ENCODE results near the gene FRMD4A. TPM values are rescaled to one million over a fixed set of nuclear protein-coding genes. Genes with fewer than 3 reads are reported as not detected.

The FRMD4A gene
- total and polyA plus RNA-seq, 8 donors, result 6.9 to 25.3 (median 11.3) TPM

DNA sequence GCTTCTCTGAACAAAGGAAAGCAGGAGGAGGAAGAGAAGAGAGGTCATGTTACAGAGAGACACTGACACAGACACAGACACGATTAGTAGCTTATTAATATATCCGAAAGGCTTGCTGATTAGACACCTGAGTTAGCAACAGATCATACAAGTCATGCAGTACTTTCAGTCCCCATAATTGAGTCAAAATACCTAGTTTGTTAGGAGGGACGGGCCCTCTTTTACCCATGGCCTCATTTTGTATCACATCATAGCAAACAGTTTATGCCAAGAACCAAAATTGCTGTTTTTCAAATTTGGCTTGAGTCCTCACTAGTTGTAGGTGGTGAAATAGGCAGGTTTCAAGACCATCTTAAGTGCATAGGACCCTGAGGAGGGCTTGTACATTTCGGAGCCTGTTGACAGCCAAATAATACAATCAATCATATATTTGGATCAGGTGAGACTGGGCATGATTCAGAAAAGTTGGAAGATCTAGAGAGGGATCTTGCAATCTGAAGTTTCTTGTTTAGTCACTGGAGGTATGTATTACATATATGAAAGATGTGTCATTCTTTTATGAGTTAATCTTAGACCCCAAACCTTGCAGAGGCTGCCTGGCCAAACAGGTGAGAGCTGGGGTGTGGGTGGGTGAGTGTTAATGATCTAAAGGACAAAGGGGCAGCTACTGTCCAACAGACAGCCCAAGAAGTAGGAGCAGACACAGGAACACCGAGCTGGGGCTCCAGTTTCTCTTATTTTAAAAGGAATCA lies 678.6 kb downstream of the FRMD4A start:
- H3K4me3 ChIP-seq, result no peak overlapping the region
- no peak for TF ChIP-seq POLR2AphosphoS5 (IDR thresholded peaks at IDR 0.05)
- TF ChIP-seq EP300 (IDR thresholded peaks at IDR 0.05), result no peak
- no peak for TF ChIP-seq POLR2A (IDR thresholded peaks at IDR 0.05)
- TF ChIP-seq, protein P1, sequence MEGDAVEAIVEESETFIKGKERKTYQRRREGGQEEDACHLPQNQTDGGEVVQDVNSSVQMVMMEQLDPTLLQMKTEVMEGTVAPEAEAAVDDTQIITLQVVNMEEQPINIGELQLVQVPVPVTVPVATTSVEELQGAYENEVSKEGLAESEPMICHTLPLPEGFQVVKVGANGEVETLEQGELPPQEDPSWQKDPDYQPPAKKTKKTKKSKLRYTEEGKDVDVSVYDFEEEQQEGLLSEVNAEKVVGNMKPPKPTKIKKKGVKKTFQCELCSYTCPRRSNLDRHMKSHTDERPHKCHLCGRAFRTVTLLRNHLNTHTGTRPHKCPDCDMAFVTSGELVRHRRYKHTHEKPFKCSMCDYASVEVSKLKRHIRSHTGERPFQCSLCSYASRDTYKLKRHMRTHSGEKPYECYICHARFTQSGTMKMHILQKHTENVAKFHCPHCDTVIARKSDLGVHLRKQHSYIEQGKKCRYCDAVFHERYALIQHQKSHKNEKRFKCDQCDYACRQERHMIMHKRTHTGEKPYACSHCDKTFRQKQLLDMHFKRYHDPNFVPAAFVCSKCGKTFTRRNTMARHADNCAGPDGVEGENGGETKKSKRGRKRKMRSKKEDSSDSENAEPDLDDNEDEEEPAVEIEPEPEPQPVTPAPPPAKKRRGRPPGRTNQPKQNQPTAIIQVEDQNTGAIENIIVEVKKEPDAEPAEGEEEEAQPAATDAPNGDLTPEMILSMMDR (IDR thresholded peaks at IDR 0.05), result no peak
- WGBS, 5 donors, result 78 to 86% (median 83%) methylated on average over 5 of the region's 5 CpGs

DNA sequence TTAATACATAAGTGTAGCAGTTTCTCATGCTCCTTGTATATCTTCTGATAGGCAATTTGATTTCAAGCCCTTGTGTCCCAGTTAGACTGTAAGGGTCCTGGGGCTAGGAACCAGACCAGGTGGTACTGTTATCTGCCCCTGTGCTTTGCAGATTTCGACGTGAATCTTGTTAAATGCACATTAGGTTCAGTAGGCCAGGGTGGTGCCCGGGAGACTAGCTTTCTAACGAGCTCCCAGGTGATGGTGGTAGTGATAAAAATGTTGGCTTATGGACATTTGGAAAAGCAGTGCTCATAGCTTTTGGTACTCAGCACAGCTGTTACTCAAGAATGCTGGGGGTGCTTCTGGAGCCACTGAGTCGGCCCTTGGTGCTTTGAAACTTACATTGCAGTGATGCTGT lies 679.8 kb downstream of the FRMD4A start:
- H3K4me3 ChIP-seq, result no peak overlapping the region
- H3K4me1 ChIP-seq, result no peaks in the 10 kb centered on the region
- TF ChIP-seq POLR2AphosphoS5 (IDR thresholded peaks at IDR 0.05) (no peak), POLR2A (IDR thresholded peaks at IDR 0.05) (no peak), EP300 (IDR thresholded peaks at IDR 0.05) (no peak)
- TF ChIP-seq, protein P1 (IDR thresholded peaks at IDR 0.05), result no peak
- 50 to 72% (median 61%) methylated on average over 5 of the region's 5 CpGs for WGBS, 5 donors
- DNase-seq, result no peak
- H3K36me3 ChIP-seq, result peaks cover 44 to 99% (median 98%) of the 10 kb centered on the region in 4 donors
- no peaks in the 10 kb centered on the region for H3K9me3 ChIP-seq
- H3K27me3 ChIP-seq, result no peaks in the 10 kb centered on the region
- intact Hi-C loops (cut with DNase I; ENCODE audit: low total_unique reads), result no loop called here
- H3K27ac ChIP-seq, result no peak overlapping the region

More for the DNA sequence above, 678.6 kb downstream of the FRMD4A start:
- no peak for DNase-seq
- intact Hi-C loops (cut with DNase I; ENCODE audit: low total_unique reads), result no loop called here
- Histone ChIP-seq H3K9me3 (no peaks in the 10 kb centered on the region), H3K36me3 (peaks cover 38 to 99% (median 98%) of the 10 kb centered on the region in 4 donors), H3K27ac (no peak overlapping the region), H3K4me1 (no peaks in the 10 kb centered on the region), H3K27me3 (no peaks in the 10 kb centered on the region)

DNA sequence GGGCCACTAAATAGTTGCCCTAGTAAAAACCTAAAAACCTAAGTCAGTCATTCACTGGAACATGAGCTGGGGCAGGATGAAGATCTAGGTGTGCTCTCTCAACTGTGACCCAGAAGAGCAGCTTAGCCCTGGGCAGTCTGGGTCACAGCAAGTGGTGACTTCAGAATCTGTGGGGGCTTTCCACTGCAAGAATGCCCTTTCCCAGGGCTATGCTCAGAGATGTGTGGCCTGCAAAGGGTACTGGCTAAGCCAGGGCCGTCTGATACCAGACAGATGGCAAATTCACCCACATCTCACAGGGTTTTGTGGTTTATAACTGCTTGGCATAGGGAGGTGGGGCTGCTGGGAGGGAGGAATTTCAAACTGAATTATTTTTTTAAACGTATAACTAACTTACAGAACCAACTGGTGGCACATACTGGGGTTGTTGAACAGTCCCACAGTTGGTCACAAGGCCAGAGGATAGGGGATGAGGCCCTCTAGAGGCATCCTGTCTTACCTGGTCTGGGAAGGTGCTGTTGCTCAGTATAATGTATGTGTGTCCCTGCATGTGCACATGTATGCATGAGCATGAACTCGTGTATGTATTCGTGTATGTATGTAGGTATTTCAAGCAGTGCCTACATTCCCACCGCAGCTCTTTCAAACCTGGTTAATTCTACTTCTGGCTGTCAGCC lies 680.7 kb downstream of the FRMD4A start:
- DNase-seq, result no peak
- H3K27me3 ChIP-seq, result no peaks in the 10 kb centered on the region
- no peaks in the 10 kb centered on the region for H3K9me3 ChIP-seq
- H3K4me3 ChIP-seq, result no peak overlapping the region
- H3K36me3 ChIP-seq, result peaks cover 50 to 100% (median 99%) of the 10 kb centered on the region in 4 donors
- intact Hi-C loops (cut with DNase I; ENCODE audit: low total_unique reads), result no loop called here
- no peak overlapping the region for H3K27ac ChIP-seq
- TF ChIP-seq, protein P1 (IDR thresholded peaks at IDR 0.05), result no peak
- no peak for TF ChIP-seq POLR2AphosphoS5 (IDR thresholded peaks at IDR 0.05)
- TF ChIP-seq POLR2A (IDR thresholded peaks at IDR 0.05), result no peak
- TF ChIP-seq EP300 (IDR thresholded peaks at IDR 0.05), result no peak
- 63 to 79% (median 72%) methylated on average over 5 of the region's 5 CpGs for WGBS, 5 donors
- H3K4me1 ChIP-seq, result no peaks in the 10 kb centered on the region

DNA sequence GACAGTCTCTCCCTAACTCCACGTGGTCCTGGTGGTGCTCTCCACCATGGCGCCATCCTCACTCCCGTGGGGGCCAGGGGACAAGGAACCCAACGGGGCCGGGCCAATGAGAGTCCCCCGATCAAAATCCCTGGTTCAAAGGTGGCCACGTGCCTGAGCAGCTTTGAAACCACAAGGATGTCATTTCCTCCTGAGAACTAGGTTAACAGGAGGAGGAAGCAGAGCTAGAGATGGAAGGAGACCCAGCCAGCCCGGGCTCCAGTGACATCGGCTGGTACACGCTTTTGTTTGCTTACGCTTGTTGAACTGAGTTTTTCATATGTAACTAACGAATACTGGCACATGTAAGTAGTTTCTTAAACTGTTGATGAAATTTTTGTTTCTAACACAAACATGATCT lies 682.3 kb downstream of the FRMD4A start:
- no peak for DNase-seq
- Histone ChIP-seq H3K36me3 (peaks cover 42 to 100% (median 89%) of the 10 kb centered on the region in 4 donors), H3K4me3 (no peak overlapping the region), H3K27ac (no peak overlapping the region), H3K9me3 (no peaks in the 10 kb centered on the region), H3K27me3 (no peaks in the 10 kb centered on the region), H3K4me1 (no peaks in the 10 kb centered on the region)
- WGBS, 5 donors, result 82 to 87% (median 84%) methylated on average over 10 to 12 of the region's 12 CpGs
- TF ChIP-seq POLR2AphosphoS5 (IDR thresholded peaks at IDR 0.05) (no peak), EP300 (IDR thresholded peaks at IDR 0.05) (no peak), POLR2A (IDR thresholded peaks at IDR 0.05) (no peak)
- TF ChIP-seq, protein P1 (IDR thresholded peaks at IDR 0.05), result no peak
- intact Hi-C loops (cut with DNase I; ENCODE audit: low total_unique reads), result no loop called here

Measured in stomach (tissue), 9 donors.